Stimulated activated CD4-positive, alpha-beta T cell treated with anti-CD3 and anti-CD28 coated beads, Interleukin-1b, Interleukin-23, amount 100 ng/mL, for 1 hour (primary cell): ENCODE data around the gene FUBP1.
"Not testable (repeated sequence)": the region's sequence is repeated elsewhere in the genome, so short reads cannot be mapped to it uniquely, and the experiment has no call there.

Experiments
- DNase-seq, 2 donors: peaks; one replicate each; pipeline ENCODE4 v3.0.0-alpha.2; 2020; ENCODE audit warnings: low read depth in 2 of 2

The FUBP1 gene

GRCh38 chr1:77948841-77949424, 29.9 kb downstream of the FUBP1 start:
- DNase-seq, result no peak

DNA sequence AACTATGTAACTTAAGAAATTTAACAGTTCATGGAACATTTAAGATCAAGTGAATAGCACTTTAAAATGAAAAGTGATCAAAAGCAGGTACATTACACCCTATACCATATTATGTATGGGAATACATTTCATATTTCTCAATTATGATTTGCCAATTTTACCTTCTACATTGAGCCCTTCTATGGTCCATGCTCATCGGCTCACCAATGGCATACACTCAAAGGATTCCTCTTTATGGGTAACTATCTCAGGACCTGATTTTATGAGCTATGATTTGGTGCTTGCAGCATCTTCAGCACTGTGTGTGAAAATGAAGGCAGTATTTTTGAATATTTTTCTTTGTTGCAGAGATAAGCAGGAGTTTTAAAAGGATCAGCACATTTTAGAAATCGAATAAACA, 33.5 kb downstream of the FUBP1 start:
- DNase-seq, result no peak

DNA sequence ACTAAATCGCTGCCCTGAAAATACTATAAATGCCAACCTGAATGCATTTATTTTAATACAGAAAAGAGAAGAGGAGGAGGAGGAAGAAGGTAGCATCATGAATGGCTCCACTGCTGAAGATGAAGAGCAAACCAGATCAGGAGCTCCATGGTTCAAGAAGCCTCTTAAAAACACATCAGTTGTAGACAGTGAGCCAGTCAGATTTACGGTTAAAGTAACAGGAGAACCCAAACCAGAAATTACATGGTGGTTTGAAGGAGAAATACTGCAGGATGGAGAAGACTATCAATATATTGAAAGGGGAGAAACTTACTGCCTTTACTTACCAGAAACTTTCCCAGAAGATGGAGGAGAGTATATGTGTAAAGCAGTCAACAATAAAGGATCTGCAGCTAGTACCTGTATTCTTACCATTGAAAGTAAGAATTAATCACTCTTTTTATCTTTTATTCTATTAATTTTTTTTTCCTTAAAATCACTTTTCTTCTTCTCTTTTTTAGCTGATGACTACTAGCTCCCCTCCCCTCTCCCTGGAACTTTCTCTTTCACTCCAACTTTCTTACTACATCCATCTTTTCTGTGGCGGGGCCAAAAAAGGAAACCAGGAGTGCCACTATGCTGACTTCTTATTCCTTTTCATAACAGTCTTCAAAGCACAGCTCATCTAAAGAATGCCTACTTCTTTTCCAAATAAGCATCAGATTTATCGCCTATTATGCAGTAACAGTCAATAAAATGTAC, 36.3 kb downstream of the FUBP1 start:
- no peak for DNase-seq

DNA sequence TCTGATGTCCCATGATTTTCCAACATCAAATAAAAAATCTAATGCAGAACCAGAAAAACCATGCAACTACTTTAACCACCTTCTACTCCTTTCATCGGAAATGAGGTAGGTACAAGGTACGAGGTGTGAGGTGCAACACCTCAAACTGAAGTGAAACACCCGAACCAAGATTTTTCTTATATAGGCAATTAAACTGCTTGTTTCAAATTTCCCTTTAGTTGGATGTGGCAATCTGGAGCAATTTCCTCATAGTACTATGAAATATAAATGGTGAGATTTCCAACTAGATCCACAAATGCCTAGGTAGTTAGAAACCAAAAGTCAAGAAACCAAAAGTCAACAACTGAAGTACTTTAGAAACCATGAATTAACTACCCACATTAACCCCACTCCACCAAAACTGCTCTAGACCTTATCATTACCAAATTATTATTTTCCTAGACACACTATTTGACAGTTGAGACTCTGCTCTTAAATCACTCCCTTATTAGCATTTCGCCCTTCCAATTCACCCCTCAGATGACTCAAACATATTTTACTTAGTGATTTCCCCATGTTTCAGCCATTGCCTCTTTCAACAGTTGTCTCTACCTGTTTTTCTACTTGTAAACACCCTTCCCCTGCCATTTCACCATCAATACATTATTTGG, 37.8 kb downstream of the FUBP1 start:
- no peak for DNase-seq

- no peak for DNase-seq
Measured at GRCh38 chr1:77938651-77939050, 40.2 kb downstream of the FUBP1 start.

DNA sequence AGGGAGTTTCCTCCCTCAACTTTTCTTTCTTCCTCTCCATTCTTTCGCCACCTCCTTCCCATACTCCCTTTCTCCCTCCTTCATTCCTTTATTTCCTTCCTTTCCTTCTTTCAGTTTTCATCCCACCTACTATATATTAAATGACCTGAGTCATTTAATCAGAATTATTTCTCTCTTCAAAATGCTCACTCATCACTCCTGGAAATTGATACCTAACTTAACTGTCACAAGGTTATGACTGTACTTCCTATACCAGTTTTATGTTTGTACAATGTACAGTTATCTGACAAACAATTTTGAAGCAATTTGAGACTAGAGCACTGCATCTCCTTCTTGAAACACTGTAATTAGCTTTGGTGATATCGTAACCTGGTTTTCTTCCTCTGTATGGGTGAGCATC, 49.1 kb downstream of the FUBP1 start:
- no peak for DNase-seq

DNA sequence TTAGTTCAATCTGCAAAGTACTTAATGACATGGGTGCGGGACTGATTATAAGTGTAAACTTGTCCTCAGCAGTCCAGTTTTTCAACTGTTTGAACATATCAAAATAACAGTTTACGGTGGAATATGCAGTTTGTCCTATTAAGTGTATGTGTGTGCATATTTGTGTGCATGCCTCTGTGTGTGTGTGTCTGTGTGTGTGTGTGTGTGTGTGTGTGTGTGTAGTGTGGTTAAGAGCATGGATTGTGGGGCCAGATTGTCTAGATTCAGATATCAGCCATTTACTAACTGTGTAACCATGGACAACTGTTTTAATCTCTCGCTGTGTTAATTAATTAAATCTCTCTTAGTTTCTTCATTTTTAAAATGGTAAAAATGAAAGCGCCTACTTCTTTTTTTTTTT, 51.5 kb downstream of the FUBP1 start:
- no peak for DNase-seq

DNA sequence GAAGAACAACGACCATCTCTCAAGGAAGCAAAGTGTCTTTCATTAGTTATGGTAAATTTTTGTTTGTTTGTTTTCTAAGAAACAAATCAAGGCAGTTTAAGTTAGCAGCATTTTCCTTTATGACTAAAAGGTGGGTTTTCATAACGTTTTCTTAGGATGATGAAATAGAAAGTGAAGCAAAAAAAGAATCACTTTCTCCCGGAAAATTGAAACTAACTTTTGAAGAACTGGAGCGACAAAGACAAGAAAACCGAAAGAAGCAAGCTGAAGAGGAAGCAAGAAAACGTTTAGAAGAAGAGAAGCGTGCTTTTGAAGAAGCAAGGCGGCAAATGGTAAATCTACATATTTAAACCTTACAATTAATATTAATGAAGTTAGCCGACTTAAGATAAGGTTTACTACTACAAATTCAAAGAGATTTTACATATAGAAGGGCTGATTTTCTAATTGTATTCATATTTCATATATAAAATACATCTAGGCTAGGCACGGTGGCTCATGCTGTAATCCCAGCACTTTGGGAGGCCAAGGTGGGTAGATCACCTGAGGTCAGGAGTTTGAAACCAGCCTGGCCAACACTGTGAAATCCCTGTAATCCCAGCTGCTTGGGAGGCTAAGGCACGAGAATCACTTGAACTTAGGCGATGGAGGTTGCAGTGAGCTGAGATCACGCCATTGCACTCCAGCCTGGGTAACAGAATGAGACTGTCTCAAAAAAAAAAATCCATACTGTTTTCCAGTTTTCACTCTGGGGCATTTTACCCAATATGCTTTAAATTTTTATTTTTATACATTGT, 52.1 kb downstream of the FUBP1 start:
- DNase-seq, result no peak

GRCh38 chr1:77925956-77926355, 52.9 kb downstream of the FUBP1 start:
- DNase-seq, result no peak

DNA sequence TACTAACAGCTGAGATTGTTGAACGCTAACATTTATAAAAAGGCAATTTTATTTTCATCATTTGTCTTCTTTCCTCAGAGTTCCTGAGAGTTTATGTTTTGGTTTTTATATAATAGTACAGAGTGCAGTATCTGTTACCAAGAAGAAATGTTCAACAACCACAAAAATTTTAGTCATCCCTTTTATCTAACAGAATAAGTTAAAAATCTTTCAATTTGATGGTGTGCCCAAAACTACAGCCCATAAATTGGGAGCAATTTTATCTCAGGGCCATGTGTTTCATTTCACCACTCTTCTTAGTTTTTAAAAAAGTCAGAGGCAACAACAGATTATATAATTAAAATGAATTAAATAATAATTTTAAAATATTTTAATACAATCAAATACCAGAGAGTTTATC, 53.4 kb downstream of the FUBP1 start:
- DNase-seq, result no peak

- not testable (repeated sequence) for DNase-seq
Measured at GRCh38 chr1:77918918-77919317, 60.0 kb downstream of the FUBP1 start.

DNA sequence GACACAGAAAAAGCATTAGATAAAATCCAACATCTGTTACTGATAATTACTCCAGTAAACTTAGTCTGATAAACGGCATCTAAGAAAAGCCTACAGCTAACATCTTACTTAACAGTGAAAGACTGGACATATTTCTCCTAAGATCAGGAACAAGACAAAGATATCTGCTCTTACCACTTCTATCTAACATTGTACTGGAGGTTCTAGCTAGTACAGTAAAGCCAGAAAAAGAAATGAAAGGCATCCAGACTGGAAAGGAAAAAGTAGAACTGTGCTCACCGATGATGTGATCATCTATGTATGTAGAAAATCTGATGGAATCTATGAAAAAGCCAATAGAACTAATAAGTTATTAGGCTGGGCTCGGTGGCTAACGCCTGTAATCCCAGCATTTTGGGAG, 68.8 kb downstream of the FUBP1 start:
- no peak for DNase-seq

GRCh38 chr1:77906624-77907023, 72.2 kb downstream of the FUBP1 start:
- DNase-seq, result no peak

DNA sequence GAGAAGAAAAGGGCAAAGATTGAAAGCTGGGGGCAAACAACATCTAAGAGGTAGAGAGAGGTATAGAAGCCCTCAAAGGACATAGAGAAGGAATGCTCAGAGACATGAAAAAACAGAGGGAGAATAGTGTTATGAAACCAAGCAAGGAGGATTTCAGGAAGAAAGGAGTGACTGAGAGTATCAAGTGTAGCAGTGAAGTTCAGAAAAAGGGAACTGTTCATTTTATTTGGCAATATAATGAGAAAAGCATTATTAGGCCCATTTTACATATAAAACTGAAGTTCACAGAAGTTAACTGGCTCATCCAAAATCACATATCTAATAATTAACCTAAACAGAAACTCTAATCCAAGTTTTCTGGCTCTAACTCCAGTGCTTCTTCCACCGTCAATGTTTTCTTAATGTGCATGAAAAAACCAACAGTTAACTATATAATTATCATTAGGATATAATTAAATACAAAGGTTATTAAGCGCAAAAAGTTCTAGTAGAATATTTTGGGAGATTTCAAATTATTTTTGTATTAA, 72.8 kb downstream of the FUBP1 start:
- DNase-seq, result no peak

GRCh38 chr1:77905603-77906002, 73.3 kb downstream of the FUBP1 start:
- DNase-seq, result no peak

DNA sequence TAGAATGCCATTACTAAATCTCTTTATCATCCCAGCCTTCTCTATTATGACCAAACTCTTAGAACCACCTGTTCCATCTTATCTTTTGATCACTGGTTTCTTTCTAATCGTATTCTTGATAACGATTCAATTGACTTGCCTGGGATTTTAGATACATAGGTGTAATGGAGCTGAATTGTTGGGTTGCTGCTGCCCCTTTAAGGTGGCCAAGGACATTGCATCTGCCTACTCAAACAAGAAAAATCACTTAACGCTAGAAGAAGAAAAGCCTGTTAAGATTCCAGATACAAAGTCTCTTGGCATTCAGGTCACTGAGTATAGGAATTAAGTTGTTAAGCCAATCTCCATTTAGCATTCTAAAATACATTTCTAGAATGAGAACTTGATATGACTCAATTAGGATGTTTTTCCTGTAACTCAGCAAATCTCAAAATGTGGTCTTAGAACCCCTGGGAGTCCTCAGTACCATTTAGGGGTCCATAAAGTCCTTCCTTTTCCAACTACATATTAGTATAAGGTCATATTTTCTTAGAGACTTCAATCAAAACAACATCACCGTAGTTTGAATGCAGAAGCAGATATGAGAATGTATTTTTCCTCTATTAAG, 78.1 kb downstream of the FUBP1 start:
- DNase-seq, result no peak

DNA sequence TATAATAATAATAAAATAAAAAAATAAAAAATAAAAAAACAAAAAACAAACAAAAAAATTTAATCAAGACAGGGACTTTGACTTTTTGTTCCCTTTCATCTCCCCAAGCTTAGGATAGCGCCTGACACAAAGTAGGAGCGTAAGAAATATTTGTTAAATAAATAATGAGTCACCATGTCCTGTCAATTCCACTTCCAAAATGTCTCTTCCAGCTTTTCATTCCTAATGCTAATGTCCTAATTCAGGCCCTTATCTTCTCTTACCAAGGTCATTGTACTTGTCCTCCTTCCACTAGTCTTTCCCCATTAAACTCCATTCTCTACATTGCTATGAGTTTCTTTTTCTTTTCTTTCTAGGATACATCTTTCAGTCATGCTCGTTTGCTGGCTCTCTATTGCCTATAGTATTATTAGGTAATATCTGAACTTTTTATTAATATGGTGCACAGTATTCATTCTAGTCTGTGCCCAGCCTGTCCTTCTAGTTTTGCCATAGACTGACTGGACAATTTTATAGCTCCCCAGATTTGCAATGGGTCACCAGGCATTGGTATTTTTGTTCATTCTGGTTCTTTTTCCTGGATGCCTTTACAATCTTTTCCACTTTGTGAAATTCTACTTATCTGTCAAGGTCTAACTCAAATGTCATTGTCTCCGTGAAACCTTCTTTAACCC, 79.1 kb downstream of the FUBP1 start:
- DNase-seq, result no peak
